GM12874 (cell line): Measurements from ENCODE around the gene CDK9.

Experiments used
- CTCF ChIP-seq: IDR thresholded peaks from 2 replicates; pipeline ENCODE4 v1.5.1; 2011; ENCODE audit warnings: low read depth, mild to moderate bottlenecking, control low read depth, low read length, moderate library complexity; ENCODE audit not compliant: insufficient read depth

The CDK9 gene

GRCh38 chr9:127810378-127811187, 24.7 kb downstream of the CDK9 start:
- TF ChIP-seq CTCF, result no peak

- TF ChIP-seq CTCF, result no peak
These were observed 26.2 kb downstream of the CDK9 start for GRCh38 chr9:127812011-127812410.

DNA sequence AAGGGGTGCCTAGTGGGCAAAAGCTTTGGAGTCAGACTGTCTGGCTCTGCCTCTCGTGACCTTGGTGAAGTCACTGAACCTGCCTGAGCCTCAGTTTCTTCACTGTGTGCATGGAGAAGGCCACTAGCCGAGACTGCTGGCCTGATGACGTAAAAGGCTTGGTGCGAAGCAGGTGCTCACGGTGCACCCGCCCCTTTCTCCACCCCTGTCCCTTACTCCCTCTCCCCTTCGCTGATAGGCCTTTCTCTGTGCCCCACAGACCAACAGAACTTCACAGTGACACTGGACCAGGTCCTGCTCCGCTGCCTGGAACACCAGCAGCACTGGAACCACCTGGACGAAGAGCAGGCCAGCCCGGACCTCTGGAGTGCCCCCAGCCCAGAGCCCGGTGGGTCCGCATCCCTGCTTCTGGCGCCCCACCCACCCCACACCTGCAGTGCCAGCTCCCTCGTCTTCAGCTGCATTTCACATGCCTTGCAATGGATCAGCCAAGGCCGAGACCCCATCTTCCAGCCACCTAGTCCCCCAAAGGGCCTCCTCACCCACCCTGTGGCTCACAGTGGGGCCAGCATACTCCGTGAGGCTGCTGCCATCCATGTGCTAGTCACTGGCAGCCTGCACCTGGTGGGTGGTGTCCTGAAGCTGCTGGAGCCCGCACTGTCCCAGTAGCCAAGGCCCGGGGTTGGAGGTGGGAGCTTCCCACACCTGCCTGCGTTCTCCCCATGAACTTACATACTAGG, 27.3 kb downstream of the CDK9 start:
- no peak for TF ChIP-seq CTCF

DNA sequence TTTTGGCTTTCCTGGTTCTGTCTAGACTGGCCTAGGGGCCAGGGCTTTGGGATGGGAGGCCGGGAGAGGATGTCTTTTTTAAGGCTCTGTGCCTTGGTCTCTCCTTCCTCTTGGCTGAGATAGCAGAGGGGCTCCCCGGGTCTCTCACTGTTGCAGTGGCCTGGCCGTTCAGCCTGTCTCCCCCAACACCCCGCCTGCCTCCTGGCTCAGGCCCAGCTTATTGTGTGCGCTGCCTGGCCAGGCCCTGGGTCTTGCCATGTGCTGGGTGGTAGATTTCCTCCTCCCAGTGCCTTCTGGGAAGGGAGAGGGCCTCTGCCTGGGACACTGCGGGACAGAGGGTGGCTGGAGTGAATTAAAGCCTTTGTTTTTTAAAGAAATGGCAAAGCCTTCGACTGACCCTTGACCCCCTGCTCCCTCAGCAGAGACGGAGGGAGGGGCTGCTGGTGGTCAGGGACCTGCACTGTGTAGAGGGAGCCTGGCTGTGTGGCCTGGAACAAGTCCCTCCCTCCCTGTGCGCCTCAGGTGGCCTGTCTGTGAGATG, 27.9 kb downstream of the CDK9 start:
- no peak for TF ChIP-seq CTCF

GRCh38 chr9:127814619-127815511, 29.0 kb downstream of the CDK9 start:
- no peak for TF ChIP-seq CTCF

DNA sequence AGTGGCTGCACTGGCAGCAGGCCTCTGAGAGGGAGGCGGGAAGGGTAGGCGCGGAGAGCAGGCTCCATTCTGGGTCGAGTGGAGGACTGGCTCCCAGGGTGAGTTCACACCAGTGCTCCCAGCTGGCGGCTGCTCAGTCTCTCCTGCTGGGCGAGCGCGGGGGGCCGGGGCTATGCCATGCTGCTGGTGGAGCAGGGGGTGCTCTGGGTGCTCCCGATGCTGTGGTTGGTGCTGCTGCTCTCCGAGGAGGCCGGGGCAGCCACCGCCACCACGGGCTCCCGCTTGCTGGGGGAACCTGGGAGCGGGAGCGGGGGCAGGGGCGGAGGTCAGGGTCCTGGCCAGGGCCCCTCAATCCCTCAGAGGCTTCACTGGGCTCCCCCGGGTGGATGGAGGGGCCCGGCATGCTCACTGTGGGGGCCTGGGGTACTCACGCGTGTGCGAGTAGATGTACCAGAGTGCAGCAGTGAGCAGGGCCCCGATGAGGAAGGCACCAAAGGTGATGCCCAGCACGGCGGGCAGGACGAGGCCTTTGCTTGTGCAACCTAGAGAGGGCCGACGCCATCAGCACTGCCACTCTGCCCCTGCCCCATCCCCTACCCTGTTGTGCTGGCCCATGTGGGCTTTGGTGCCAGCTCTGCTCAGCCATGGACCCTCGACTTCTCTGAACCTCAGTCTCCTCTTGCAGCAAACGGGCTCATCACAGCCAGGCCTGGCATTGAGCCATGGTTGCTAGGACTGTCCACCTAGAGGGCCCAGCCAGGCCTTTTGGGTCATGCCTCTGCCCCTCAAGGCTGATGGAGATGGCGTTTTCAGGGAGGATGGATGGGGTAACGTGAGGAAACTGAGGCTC, 29.9 kb downstream of the CDK9 start:
- no peak for TF ChIP-seq CTCF
